IPS-NIHi7 (cell line): ENCODE data around the gene RBBP8.
"Not testable (repeated sequence)": the region's sequence is repeated elsewhere in the genome, so short reads cannot be mapped to it uniquely, and the experiment has no call there.

Experiments used
- DNase-seq: peaks from one replicate; pipeline ENCODE4 v3.0.0; 2012; ENCODE audit warnings: mixed read lengths; ENCODE audit errors: extremely low spot score

Gene RBBP8

DNA sequence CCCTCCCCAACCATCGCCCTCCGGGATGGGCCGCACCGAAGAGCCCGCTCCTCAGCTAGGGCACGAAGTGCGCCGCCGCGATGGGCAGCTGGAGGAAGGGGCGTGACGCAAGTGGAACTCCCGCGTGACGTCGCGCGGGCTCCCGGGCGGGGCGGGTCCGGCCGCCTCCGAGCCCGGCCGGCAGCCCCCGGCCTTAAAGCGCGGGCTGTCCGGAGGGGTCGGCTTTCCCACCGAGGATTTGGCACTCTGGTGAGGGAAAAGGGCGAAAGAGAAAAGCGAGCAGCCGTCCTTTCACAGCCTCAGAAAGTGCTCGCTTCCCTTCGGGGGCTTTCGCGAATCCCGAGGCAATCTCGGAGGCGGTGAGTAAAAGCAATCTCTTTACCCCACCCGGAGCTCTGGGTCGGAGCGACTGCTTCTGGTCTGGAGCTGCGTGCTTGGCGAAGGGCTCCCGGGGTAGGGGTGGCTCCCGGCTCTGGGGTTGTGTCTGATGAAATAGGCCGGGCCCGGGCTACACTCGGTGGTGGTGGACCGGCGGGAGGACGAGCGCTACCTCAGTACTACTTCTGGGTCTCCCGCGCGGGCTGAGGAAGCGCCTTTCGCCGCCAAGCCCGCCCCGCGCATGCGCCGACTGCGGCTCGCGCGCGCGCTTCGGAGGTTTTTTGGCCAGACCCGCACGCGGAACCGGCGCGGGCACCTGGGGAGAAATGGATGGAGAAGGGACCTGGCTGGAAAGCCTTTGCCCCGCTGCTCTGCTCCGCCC lies at the start of gene RBBP8:
TSS of gene RBBP8 (plus strand) at position 123 of the 760 bp plus-strand sequence. CDS start 3,524 bp downstream, outside the sequence.
- peak; percentile 92 for DNase-seq

- no peak for DNase-seq
These were observed 49.3 kb upstream of the RBBP8 start for GRCh38 chr18:22883827-22884226.

DNA sequence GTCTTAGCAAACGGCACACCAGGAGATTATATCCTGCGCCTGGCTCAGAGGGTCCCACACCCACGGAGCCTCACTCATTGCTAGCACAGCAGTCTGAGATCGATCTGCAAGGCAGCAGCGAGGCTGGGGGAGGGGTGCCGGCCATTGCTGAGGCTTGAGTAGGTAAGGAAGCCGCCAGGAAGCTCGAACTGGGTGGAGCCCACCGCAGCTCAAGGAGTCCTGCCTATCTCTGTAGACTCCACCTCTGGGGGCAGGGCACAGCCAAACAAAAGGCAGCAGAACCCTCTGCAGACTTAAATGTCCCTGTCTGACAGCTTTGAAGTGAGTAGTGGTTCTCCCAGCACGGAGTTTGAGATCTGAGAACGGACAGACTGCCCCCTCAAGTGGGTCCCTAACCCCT lies 47.4 kb upstream of the RBBP8 start:
- not testable (repeated sequence) for DNase-seq

GRCh38 chr18:22899421-22899820 lies 33.7 kb upstream of the RBBP8 start:
- DNase-seq, result no peak

DNA sequence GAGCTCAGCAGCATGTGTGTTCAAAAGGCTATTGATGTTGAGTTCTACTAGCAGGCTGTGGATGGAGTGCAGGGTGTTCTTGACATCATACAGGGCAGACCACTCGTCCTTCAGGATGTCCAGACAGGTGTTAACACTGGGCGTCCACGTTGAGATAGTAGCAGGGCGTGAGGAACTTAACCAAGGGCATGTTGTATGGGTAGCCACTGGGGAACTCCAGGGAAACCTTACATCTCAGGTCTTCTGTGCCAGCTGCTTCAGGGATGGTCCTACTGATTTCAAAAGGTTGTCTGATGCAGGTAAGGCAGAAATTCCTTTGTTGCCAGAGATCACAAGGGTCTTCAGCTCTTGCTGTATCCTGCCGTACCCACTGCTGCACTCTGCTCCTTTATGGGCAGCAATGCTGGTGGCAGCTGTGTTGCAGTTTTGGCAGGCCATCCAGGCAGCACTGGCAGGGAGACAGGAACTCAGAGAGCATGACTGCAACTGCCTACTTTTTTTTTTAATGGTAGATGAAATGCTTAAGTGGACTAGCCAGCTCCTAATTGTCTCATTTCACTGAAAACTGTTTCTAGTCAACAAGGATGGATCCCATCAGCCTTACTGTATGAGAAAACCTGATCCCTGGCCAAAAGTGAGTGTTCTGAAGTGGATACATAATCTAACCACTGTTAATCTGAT lies 32.4 kb upstream of the RBBP8 start:
- no peak for DNase-seq

DNA sequence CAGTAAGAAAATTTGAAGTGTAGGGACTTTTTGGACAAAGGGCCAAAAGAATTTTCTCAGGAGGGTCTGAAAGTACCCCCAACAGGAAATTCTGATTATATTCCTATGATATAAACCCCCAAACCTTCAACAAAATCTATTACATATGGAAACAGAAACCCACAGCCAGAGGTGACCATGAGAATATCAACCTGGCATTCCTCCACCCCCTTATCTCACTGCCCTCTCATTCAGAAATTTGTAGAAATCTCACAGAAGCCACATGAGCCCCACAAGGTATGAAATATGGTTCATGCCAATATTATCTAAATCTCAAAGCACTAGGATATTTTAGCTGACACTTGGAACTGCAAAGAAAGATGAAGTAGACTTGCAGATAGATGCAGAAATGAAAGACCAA lies 31.0 kb upstream of the RBBP8 start:
- no peak for DNase-seq

- DNase-seq, result not testable (repeated sequence)
These were observed 29.9 kb upstream of the RBBP8 start for GRCh38 chr18:22903248-22903647.

GRCh38 chr18:22912149-22912548 lies 21.0 kb upstream of the RBBP8 start:
- DNase-seq, result no peak

GRCh38 chr18:22912835-22913234 lies 20.3 kb upstream of the RBBP8 start:
- DNase-seq, result no peak

- peak; percentile 55 for DNase-seq
These were observed 19.3 kb upstream of the RBBP8 start for GRCh38 chr18:22913861-22914260.

- DNase-seq, result peak; percentile 26
These were observed 18.5 kb upstream of the RBBP8 start for GRCh38 chr18:22914633-22915032.

DNA sequence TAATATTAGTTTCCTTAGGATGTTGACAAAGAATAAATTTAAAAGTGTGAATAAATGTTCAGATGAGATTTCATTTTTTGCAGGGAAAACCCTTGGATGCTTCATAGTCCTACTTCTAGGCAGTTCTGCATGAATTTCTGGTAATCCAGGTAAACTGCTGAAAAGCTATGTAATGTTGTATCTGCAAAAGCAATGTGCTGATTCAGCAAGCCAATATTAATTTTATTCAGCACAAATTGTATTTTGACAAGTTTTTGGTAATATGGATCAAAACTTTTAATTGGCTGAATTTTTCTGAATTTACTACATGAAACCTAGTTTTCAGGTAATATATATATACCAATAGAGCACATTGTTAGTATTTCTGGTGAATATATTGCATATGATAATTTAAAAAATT lies 17.8 kb upstream of the RBBP8 start:
- DNase-seq, result no peak

DNA sequence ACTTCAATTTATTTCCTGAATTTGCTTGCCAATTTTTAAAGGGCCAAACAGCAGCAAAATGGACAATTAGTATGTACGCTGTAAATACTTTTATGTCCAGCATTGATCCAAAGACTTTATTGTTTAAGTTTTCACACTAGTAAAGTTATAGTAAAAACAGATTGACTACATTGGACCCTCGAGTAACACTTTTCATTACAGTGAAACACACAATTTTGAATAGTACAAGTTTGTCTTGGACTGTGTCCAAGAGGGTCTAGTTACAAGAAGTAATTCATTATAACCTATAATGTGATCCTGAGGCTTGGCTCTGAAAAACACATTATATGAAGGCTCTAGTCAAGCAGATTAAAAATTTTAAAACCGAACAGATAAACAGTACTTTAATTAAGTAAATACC lies 11.4 kb upstream of the RBBP8 start:
- DNase-seq, result no peak

DNA sequence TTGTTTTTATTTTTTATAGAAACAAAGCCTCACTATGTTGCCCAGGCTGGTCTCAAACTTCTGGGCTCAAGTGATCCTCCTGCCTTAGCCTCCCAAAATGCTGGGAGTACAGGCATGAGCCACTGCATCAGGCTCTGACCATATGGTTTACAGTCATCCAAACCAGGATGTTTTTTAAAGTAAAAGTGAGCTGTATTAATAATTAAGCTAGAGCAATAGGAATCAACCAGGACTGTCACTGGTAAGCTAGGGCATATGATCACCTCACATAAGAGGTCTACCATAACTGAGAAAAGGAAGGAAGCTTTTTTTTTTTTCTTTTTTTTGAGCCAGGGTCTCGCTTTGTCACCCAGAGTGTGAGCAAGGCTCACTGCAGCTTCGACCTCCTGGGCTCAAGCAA lies 8.5 kb upstream of the RBBP8 start:
- no peak for DNase-seq

GRCh38 chr18:22926454-22926853 lies 6.7 kb upstream of the RBBP8 start:
- no peak for DNase-seq

GRCh38 chr18:22928339-22928738 lies 4.8 kb upstream of the RBBP8 start:
- no peak for DNase-seq

GRCh38 chr18:22930089-22930713 lies 2.9 kb upstream of the RBBP8 start:
- peak; percentile 71 for DNase-seq

DNA sequence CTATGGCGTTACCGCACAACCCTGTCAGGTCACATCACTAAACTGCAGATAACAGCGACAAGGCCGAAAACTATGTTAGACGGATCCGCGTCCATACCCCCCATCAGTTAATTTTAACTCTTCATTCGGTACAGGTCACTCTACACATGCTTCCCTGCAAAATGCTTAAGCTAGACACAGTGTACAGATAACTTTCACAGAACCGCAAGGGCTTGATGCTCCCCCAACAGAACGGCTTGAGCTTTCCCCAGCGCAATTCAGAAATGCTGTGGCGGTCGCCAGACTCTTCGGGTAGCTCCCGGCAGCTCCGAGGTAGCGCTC lies 283 bp upstream of the RBBP8 start:
- no peak for DNase-seq

DNA sequence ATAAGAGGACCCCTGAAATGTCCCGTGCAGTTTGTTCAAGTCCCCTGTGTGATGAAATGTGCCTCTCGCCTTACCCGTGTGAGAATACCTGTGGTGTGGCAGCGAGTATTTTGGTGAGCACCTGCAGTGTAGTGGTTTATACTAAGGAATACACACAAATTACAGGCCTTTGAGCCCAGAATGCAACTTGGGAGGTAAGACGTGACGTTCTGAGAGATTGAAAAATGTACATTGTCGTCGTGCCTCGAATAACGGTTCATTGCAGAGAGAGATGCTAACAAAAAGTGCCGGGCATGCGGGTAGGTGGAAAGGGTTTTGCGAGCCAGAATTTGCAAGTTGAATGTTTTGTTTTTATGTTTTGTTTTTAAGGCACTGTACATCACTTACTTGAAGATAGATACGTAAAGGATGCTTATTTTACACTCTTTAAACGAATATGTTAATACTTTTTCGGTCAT lies 867 bp downstream of the RBBP8 start:
- DNase-seq, result no peak

GRCh38 chr18:22934789-22935188 lies 1.7 kb downstream of the RBBP8 start:
- no peak for DNase-seq

DNA sequence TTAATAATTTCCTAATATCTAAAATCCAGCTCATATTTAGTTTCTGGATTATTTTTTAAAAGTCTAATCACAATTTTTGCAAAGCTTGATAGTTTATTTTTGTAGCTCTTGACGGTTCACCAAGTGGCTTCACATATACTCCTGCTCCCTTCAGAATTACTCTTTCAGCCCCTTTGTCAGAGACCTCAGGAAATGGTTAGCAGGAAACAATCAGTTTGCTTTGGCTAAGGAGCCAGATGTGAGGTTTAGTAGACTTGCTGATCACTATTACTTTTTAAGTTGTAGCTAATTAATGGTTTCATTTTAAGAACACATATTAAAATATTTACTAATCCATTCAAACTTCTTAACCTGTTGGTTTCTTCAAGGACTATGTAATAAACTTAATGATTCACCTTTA lies 2.3 kb downstream of the RBBP8 start:
- no peak for DNase-seq

DNA sequence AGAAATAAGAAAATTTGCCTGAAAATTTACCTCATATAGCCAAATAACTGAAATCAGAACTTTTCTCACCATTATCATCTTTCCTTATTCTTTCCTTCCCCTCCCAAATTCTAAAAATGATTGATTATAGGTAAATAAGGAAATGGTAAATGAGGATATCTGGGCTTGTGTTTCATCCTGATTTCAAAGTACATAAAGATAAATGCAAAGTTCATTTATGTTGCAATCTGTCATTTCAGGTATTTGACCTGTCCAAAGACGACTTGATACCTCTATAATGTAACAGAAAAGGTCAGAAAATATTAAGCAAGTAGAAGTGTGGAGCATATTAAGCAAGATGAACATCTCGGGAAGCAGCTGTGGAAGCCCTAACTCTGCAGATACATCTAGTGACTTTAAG lies 3.4 kb downstream of the RBBP8 start:
- DNase-seq, result no peak

- DNase-seq, result no peak
These were observed 6.5 kb downstream of the RBBP8 start for GRCh38 chr18:22939649-22940048.
